Epithelial cell of prostate (primary cell): ENCODE data around the gene ABCG2.

Source experiments
- DNase-seq: peaks from one replicate; pipeline ENCODE4 v3.0.0-alpha.2; 2011; ENCODE audit warnings: low read depth, low spot score
- H3K27ac ChIP-seq: fragments of 450-650 bp; 2 replicates; pipeline ENCODE4 v1.5.1; 2017; ENCODE audit warnings: mild to moderate bottlenecking

The ABCG2 gene

GRCh38 chr4:88078579-88078978, 79.9 kb downstream of the ABCG2 start:
- no peak overlapping the region for H3K27ac ChIP-seq
- DNase-seq: no peak

GRCh38 chr4:88077911-88078524, 80.4 kb downstream of the ABCG2 start:
- no peak overlapping the region for H3K27ac ChIP-seq
- DNase-seq: no peak

GRCh38 chr4:88075336-88075735, 83.1 kb downstream of the ABCG2 start:
- no peak overlapping the region for H3K27ac ChIP-seq
- no peak for DNase-seq

GRCh38 chr4:88070031-88070430, 88.4 kb downstream of the ABCG2 start:
- DNase-seq: no peak

GRCh38 chr4:88064410-88064809, 94.0 kb downstream of the ABCG2 start:
- H3K27ac ChIP-seq: no peak overlapping the region

More at GRCh38 chr4:88070031-88070430, 88.4 kb downstream of the ABCG2 start:
- H3K27ac ChIP-seq: no peak overlapping the region

GRCh38 chr4:88063634-88064296, 94.7 kb downstream of the ABCG2 start:
- no peak for DNase-seq

More at GRCh38 chr4:88064410-88064809, 94.0 kb downstream of the ABCG2 start:
- DNase-seq: no peak

GRCh38 chr4:88062843-88063242, 95.6 kb downstream of the ABCG2 start:
- no peak overlapping the region for H3K27ac ChIP-seq
- no peak for DNase-seq

More at GRCh38 chr4:88063634-88064296, 94.7 kb downstream of the ABCG2 start:
- no peak overlapping the region for H3K27ac ChIP-seq

GRCh38 chr4:88062311-88062710, 96.1 kb downstream of the ABCG2 start:
- no peak for DNase-seq
- no peak overlapping the region for H3K27ac ChIP-seq

- no peak overlapping the region for H3K27ac ChIP-seq
- DNase-seq: no peak
Observed at GRCh38 chr4:88060431-88060830, 98.0 kb downstream of the ABCG2 start.

GRCh38 chr4:88059766-88060165, 98.7 kb downstream of the ABCG2 start:
- H3K27ac ChIP-seq: no peak overlapping the region

GRCh38 chr4:88058295-88058694, 100.1 kb downstream of the ABCG2 start:
- no peak for DNase-seq
- no peak overlapping the region for H3K27ac ChIP-seq

More at GRCh38 chr4:88059766-88060165, 98.7 kb downstream of the ABCG2 start:
- no peak for DNase-seq

- H3K27ac ChIP-seq: no peak overlapping the region
- DNase-seq: no peak
Observed at GRCh38 chr4:88054901-88055300, 103.5 kb downstream of the ABCG2 start.

- no peak for DNase-seq
- H3K27ac ChIP-seq: no peak overlapping the region
Observed at GRCh38 chr4:88054229-88054628, 104.2 kb downstream of the ABCG2 start.

- DNase-seq: no peak
- H3K27ac ChIP-seq: no peak overlapping the region
Observed at GRCh38 chr4:88045021-88045420, 113.4 kb downstream of the ABCG2 start.

GRCh38 chr4:88043586-88044340, 114.7 kb downstream of the ABCG2 start:
- H3K27ac ChIP-seq: no peak overlapping the region
- DNase-seq: no peak

- H3K27ac ChIP-seq: no peak overlapping the region
Observed at GRCh38 chr4:88043001-88043400, 115.4 kb downstream of the ABCG2 start.

GRCh38 chr4:88041626-88042025, 116.8 kb downstream of the ABCG2 start:
- H3K27ac ChIP-seq: no peak overlapping the region
- DNase-seq: no peak

More at GRCh38 chr4:88043001-88043400, 115.4 kb downstream of the ABCG2 start:
- DNase-seq: no peak

GRCh38 chr4:88040707-88041106, 117.7 kb downstream of the ABCG2 start:
- no peak for DNase-seq
- no peak overlapping the region for H3K27ac ChIP-seq
